A172 (cell line): ENCODE measurements around the gene CTTNBP2NL. TPM values are rescaled to one million over a fixed set of nuclear protein-coding genes. Genes with fewer than 3 reads are reported as not detected.

Experiments used
- DNase-seq: peaks from one replicate; pipeline ENCODE4 v3.0.0-alpha.2; 2015; ENCODE audit warnings: low spot score
- total RNA-seq: library from RNA; depleted of rRNA; stranded (reverse); fragments of >200 nt; shearing (Covaris generic); gene quantifications from 2 replicates; pipeline ENCODE4 v1.2.3, GENCODE V29; 2014; rRNA removed

Gene CTTNBP2NL
- 9.4 and 11.2 TPM in 2 replicates for total RNA-seq

GRCh38 chr1:112395821-112396652, at the start of gene CTTNBP2NL:
CTTNBP2NL (plus strand) TSS chr1:112396214; CDS start chr1:112416166, 19,952 bp downstream.
- DNase-seq: peak; percentile 93

GRCh38 chr1:112346801-112347350, 49.1 kb upstream of the CTTNBP2NL start:
- no peak for DNase-seq

GRCh38 chr1:112356765-112357164, 39.2 kb upstream of the CTTNBP2NL start:
- no peak for DNase-seq

- no peak for DNase-seq
Observed at GRCh38 chr1:112357467-112357866, 38.5 kb upstream of the CTTNBP2NL start.

GRCh38 chr1:112358061-112358770, 37.8 kb upstream of the CTTNBP2NL start:
- DNase-seq: no peak

- peak; percentile 29 for DNase-seq
Observed at GRCh38 chr1:112358798-112359408, 37.1 kb upstream of the CTTNBP2NL start.

- no peak for DNase-seq
Observed at GRCh38 chr1:112359961-112360767, 35.9 kb upstream of the CTTNBP2NL start.

GRCh38 chr1:112363636-112364035, 32.4 kb upstream of the CTTNBP2NL start:
- no peak for DNase-seq

GRCh38 chr1:112368198-112368597, 27.8 kb upstream of the CTTNBP2NL start:
- no peak for DNase-seq

- peak; percentile 72 for DNase-seq
Observed at GRCh38 chr1:112369392-112370285, 26.4 kb upstream of the CTTNBP2NL start.

- DNase-seq: no peak
Observed at GRCh38 chr1:112370996-112371395, 25.0 kb upstream of the CTTNBP2NL start.

GRCh38 chr1:112371775-112372174, 24.2 kb upstream of the CTTNBP2NL start:
- DNase-seq: no peak

- no peak for DNase-seq
Observed at GRCh38 chr1:112373806-112374205, 22.2 kb upstream of the CTTNBP2NL start.

- no peak for DNase-seq
Observed at GRCh38 chr1:112375701-112376100, 20.3 kb upstream of the CTTNBP2NL start.

- no peak for DNase-seq
Observed at GRCh38 chr1:112380356-112380755, 15.7 kb upstream of the CTTNBP2NL start.

GRCh38 chr1:112381324-112382076, 14.5 kb upstream of the CTTNBP2NL start:
- no peak for DNase-seq

GRCh38 chr1:112383759-112384370, 12.1 kb upstream of the CTTNBP2NL start:
- no peak for DNase-seq

- DNase-seq: no peak
Observed at GRCh38 chr1:112386024-112386723, 9.8 kb upstream of the CTTNBP2NL start.
